A673 (cell line): ENCODE measurements around the gene METTL24. TPM values are rescaled to one million over a fixed set of nuclear protein-coding genes. Genes with fewer than 3 reads are reported as not detected.

ENCODE experiments used
- BruUV-seq: library from RNA; stranded (reverse); fragments of 400-500 nt; replicated peaks from 2 replicates; lab custom pipeline; 2021; lab: Mats Ljungman, UMichigan
- CTCF ChIA-PET: fragments of 300-600 bp; sonication (Branson Sonifier 250); formaldehyde crosslinking; loops from one replicate; lab custom pipeline; 2022; ENCODE audit warnings: antibody characterized with exemption; lab: Charles Lee
- POLR2A ChIA-PET: fragments of 300-600 bp; sonication (Branson Sonifier 250); formaldehyde crosslinking; loops from one replicate; lab custom pipeline; 2022; ENCODE audit warnings: antibody characterized with exemption; ENCODE audit not compliant: low non-redundant PET; lab: Charles Lee
- DNase-seq: peaks from one replicate; pipeline ENCODE4 v3.0.0-alpha.2; 2015; ENCODE audit warnings: low spot score
- H3K27ac ChIP-seq: fragments of 200-600 bp; sonication (generic); 2 replicates; pipeline ENCODE4 v1.5.1; 2016; ENCODE audit warnings: mixed run types, low read depth, mild to moderate bottlenecking, mixed read lengths, antibody characterized with exemption, low read length; ENCODE audit not compliant: poor library complexity, severe bottlenecking
- H3K27me3 ChIP-seq: fragments of 200-600 bp; sonication (generic); replicated peaks from 2 replicates; pipeline ENCODE4 v1.6.1; 2017; ENCODE audit warnings: mixed run types, low read depth, mild to moderate bottlenecking, mixed read lengths, antibody characterized with exemption, low read length; ENCODE audit not compliant: insufficient read depth, poor library complexity
- H3K36me3 ChIP-seq: fragments of 200-600 bp; sonication (generic); 2 replicates; pipeline ENCODE4 v1.6.1; 2016; ENCODE audit warnings: mixed run types, mild to moderate bottlenecking, mixed read lengths, antibody characterized with exemption, low read length; ENCODE audit not compliant: insufficient read depth, poor library complexity, severe bottlenecking
- H3K4me1 ChIP-seq: fragments of 200-600 bp; sonication (generic); 2 replicates; pipeline ENCODE4 v1.6.1; 2017; ENCODE audit warnings: mixed run types, mild to moderate bottlenecking, mixed read lengths, antibody characterized with exemption, low read length; ENCODE audit not compliant: insufficient read depth, poor library complexity, severe bottlenecking
- H3K4me3 ChIP-seq: fragments of 200-600 bp; sonication (generic); 2 replicates; pipeline ENCODE4 v1.5.1; 2016; ENCODE audit warnings: low read depth, mixed run types, mild to moderate bottlenecking, mixed read lengths, low read length; ENCODE audit not compliant: poor library complexity, severe bottlenecking
- H3K9me3 ChIP-seq: fragments of 200-600 bp; sonication (generic); 2 replicates; pipeline ENCODE4 v1.6.1; 2016; ENCODE audit warnings: mixed run types, low read depth, mild to moderate bottlenecking, mixed read lengths, antibody characterized with exemption, low read length; ENCODE audit not compliant: poor library complexity, severe bottlenecking
- EZH2 ChIP-seq: fragments of 200-600 bp; sonication (generic); IDR thresholded peaks from 2 replicates; pipeline ENCODE4 v1.6.1; 2017; ENCODE audit warnings: borderline replicate concordance, low read depth, mild to moderate bottlenecking, mixed read lengths, antibody characterized with exemption, low read length; ENCODE audit not compliant: poor library complexity, severe bottlenecking
- intact Hi-C: fragments of 100-400 bp; cut with micrococcal nuclease; formaldehyde crosslinking; loops from one replicate; pipeline ENCODE4 v1.10.0; 2022; ENCODE audit not compliant: unreplicated experiment
- total RNA-seq: library from RNA; stranded (reverse); gene quantifications from 2 replicates; pipeline ENCODE4 v1.2.3, GENCODE V29; 2021
- TF ChIP-seq, protein P1 (sequence below): fragments of 300-800, 200-600 bp; sonication (generic); conservative IDR thresholded peaks from 2 replicates; pipeline ENCODE4 v1.5.1; 2017; ENCODE audit warnings: low read depth, mild to moderate bottlenecking, antibody characterized with exemption, low read length, moderate library complexity, mixed read lengths

The METTL24 gene
- total RNA-seq, 1 experiment from 2014 or later, result 6.4 TPM

DNA sequence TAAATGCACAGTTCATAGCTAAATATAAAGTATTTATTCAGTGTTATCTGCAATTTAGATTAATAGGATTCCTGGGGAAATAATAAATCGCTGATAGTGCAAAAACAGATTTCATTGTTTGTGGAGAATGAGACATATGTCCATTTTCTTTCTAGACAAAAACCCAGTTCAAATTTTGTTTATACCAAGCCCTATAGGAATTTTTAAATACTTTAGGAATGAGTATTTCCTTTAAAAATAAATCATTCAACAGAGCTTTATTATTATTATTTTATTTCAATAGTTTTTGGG lies 86.5 kb downstream of the METTL24 start:
- CTCF ChIA-PET, result no interaction called here
- POLR2A ChIA-PET, result interaction anchor here (0.6 kb wide), 1 partner anchor 532 kb away, joined by 3 read pairs; no protein-coding TSS in a partner anchor
- Histone ChIP-seq H3K4me1 (peaks cover 16% of the 10 kb centered on the region), H3K27ac (no peak overlapping the region), H3K36me3 (no peaks in the 10 kb centered on the region), H3K4me3 (no peak overlapping the region), H3K9me3 (peaks cover 8% of the 10 kb centered on the region), H3K27me3 (no peaks in the 10 kb centered on the region)
- TF ChIP-seq EZH2, result no peak
- TF ChIP-seq, protein P1, sequence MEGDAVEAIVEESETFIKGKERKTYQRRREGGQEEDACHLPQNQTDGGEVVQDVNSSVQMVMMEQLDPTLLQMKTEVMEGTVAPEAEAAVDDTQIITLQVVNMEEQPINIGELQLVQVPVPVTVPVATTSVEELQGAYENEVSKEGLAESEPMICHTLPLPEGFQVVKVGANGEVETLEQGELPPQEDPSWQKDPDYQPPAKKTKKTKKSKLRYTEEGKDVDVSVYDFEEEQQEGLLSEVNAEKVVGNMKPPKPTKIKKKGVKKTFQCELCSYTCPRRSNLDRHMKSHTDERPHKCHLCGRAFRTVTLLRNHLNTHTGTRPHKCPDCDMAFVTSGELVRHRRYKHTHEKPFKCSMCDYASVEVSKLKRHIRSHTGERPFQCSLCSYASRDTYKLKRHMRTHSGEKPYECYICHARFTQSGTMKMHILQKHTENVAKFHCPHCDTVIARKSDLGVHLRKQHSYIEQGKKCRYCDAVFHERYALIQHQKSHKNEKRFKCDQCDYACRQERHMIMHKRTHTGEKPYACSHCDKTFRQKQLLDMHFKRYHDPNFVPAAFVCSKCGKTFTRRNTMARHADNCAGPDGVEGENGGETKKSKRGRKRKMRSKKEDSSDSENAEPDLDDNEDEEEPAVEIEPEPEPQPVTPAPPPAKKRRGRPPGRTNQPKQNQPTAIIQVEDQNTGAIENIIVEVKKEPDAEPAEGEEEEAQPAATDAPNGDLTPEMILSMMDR, result no peak
- intact Hi-C loops, result no loop called here
- BruUV-seq, result no TSS peak
- DNase-seq, result no peak

DNA sequence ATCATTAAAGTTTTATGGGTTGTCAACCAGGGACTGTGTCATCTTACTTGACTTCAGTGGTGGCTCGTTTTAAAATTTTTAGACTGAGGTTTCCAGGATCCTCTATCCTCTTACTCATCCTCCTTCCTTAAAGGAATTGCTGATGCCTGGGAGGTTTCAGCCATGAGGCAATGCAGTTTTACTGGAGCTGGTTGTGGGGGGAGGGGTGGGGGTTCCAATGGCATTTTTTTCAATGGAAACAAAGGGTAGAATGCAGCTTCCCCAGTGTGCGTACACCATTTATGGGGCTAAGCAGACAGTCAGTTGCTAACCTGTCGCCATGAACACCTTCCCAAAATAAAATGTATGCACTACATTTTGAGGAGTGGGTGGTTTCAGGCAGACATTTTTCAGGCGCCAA lies 88.0 kb downstream of the METTL24 start:
- Histone ChIP-seq H3K36me3 (no peaks in the 10 kb centered on the region), H3K27ac (no peak overlapping the region), H3K27me3 (no peaks in the 10 kb centered on the region), H3K4me3 (no peak overlapping the region), H3K4me1 (peaks cover 22% of the 10 kb centered on the region), H3K9me3 (peaks cover 8% of the 10 kb centered on the region)
- BruUV-seq, result no TSS peak
- TF ChIP-seq EZH2, result no peak
- TF ChIP-seq, protein P1, result no peak
- ChIA-PET POLR2A (no interaction called here), CTCF (no interaction called here)
- intact Hi-C loops, result no loop called here
- no peak for DNase-seq

DNA sequence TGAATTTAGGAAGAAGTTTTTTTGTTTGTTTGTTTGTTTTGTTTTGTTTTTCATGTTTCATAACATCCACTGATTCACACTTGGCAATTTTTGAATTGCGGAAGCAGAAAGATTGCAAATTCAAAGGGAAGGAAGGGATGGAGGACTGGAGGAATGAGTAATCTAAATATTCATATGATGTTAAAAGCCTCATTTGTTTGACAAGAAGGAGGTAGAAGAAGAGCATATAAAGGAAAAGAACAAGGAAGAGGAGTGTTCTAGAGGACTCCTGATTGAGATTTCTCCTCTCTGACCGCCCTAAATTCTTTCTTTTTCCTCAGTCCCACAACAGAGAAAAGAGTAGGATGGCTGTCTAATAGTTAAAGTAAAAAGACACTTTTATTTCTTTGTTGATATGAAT lies 88.5 kb downstream of the METTL24 start:
- BruUV-seq, result no TSS peak
- Histone ChIP-seq H3K27me3 (no peaks in the 10 kb centered on the region), H3K36me3 (no peaks in the 10 kb centered on the region), H3K4me3 (no peak overlapping the region), H3K4me1 (peaks cover 22% of the 10 kb centered on the region), H3K27ac (no peak overlapping the region), H3K9me3 (peaks cover 8% of the 10 kb centered on the region)
- DNase-seq, result no peak
- TF ChIP-seq, protein P1, result no peak
- TF ChIP-seq EZH2, result no peak
- ChIA-PET CTCF (no interaction called here), POLR2A (no interaction called here)
- intact Hi-C loops, result no loop called here
